Loucy (cell line): Measurements from ENCODE around the gene CAMTA1.

Experiments
- H2AFZ ChIP-seq: fragments of 200-600 bp; sonication (generic); 2 replicates; pipeline ENCODE4 v1.6.0; 2016; ENCODE audit warnings: antibody characterized with exemption, mild to moderate bottlenecking, low read length, moderate library complexity
- H3F3A ChIP-seq: fragments of 200-600 bp; 2 replicates; pipeline ENCODE4 v1.6.0; 2016; ENCODE audit warnings: antibody characterized with exemption, low read depth, mild to moderate bottlenecking
- H3K27me3 ChIP-seq: fragments of 200-600 bp; sonication (generic); 2 replicates; pipeline ENCODE4 v1.6.1; 2014; ENCODE audit warnings: low read length, mild to moderate bottlenecking; ENCODE audit not compliant: insufficient read depth, poor library complexity, severe bottlenecking
- H3K36me3 ChIP-seq: fragments of 200-600 bp; sonication (generic); 2 replicates; pipeline ENCODE4 v1.6.1; 2016; ENCODE audit warnings: low read length; ENCODE audit not compliant: insufficient read depth
- H3K4me1 ChIP-seq: fragments of 200-600 bp; sonication (generic); 2 replicates; pipeline ENCODE4 v1.5.1; 2014; ENCODE audit warnings: low read length, mild to moderate bottlenecking; ENCODE audit not compliant: insufficient read depth, poor library complexity, severe bottlenecking
- H3K4me2 ChIP-seq: fragments of 200-600 bp; sonication (generic); 2 replicates; pipeline ENCODE4 v1.6.0; 2014; ENCODE audit warnings: antibody characterized with exemption, low read length, low read depth, mild to moderate bottlenecking; ENCODE audit not compliant: poor library complexity, severe bottlenecking
- H3K4me3 ChIP-seq: fragments of 200-600 bp; sonication (generic); 2 replicates; pipeline ENCODE4 v1.5.1; 2014; ENCODE audit warnings: low read length, mild to moderate bottlenecking, mixed read lengths; ENCODE audit not compliant: poor library complexity, severe bottlenecking
- H3K79me2 ChIP-seq: fragments of 200-600 bp; sonication (generic); 2 replicates; pipeline ENCODE4 v1.6.1; 2014; ENCODE audit warnings: low read length; ENCODE audit not compliant: insufficient read depth
- H3K9ac ChIP-seq: fragments of 200-600 bp; sonication (generic); 2 replicates; pipeline ENCODE4 v1.6.0; 2014; ENCODE audit warnings: mild to moderate bottlenecking, low read depth, low read length, moderate library complexity; ENCODE audit not compliant: poor library complexity, severe bottlenecking
- H3K9me2 ChIP-seq: fragments of 200-600 bp; sonication (generic); replicated peaks from 2 replicates; pipeline ENCODE4 v1.6.1; 2016; ENCODE audit warnings: low read depth, low read length, mixed read lengths
- H3K9me3 ChIP-seq: fragments of 200-600 bp; sonication (generic); 2 replicates; pipeline ENCODE4 v1.6.1; 2014; ENCODE audit warnings: mild to moderate bottlenecking, antibody characterized with exemption, low read length, low read depth; ENCODE audit not compliant: insufficient read depth
- H4K20me1 ChIP-seq: fragments of 200-600 bp; sonication (generic); 2 replicates; pipeline ENCODE4 v1.6.0; 2014; ENCODE audit warnings: antibody characterized with exemption, low read length, mild to moderate bottlenecking; ENCODE audit not compliant: insufficient read depth, poor library complexity, severe bottlenecking
- EZH2phosphoT487 ChIP-seq: fragments of 200-600 bp; IDR thresholded peaks from 2 replicates; pipeline ENCODE4 v1.6.1; 2018; ENCODE audit warnings: antibody characterized with exemption, mild to moderate bottlenecking, moderate library complexity, borderline replicate concordance
- TF ChIP-seq, protein P1 (sequence below): fragments of 200-600 bp; sonication (generic); conservative IDR thresholded peaks from 2 replicates; pipeline ENCODE4 v1.5.1; 2014; ENCODE audit warnings: mild to moderate bottlenecking, antibody characterized with exemption, low read length

Gene CAMTA1

DNA sequence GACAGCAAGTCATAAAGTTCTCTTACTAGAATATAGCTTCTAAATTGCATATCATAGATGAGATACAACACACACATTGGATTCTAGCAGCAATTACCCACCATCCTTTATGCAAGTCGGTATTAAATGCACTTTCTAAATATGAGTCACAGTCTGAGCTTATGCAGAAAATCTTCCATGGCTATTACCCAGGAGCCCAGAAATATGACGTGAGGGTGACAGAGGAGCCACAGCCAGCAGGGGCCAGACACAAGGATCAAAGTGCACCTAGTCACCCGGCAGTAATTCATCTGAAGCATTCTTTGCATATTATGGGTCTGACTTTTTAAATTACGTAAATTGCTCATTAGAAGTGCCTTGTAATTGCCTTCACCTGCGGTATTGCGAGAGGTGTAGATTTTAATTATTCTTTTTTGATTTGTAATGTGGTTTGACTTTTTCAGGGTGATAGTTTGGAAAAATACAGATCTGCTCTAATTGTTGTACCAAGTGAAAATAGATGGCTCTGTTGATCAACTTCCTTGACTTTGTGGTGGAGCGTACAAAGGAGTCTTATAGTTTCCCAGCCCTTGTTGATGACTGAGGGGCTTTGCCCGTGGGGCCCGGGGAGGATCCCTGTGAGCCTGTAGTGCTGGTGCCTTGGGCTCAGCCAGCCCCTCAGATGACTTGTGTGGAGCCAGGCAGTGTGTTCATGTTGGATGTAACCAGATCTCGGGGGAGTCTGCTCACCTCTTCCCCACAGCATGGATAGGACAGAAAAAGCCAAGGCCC, 515.8 kb downstream of the CAMTA1 start:
- Histone ChIP-seq H3K9me3 (0 out of 2 replicates have a peak, but pooled peaks cover 3% of the 10 kb centered on the region), H3K27me3 (no peaks in the 10 kb centered on the region), H3K4me3 (no peak overlapping the region), H3K4me2 (no peak overlapping the region), H2AFZ (no peak overlapping the region), H3K9me2 (no peaks in the 10 kb centered on the region), H3K36me3 (no peaks in the 10 kb centered on the region), H3K4me1 (no peaks in the 10 kb centered on the region), H3K79me2 (no peaks in the 10 kb centered on the region), H3F3A (no peaks in the 10 kb centered on the region), H4K20me1 (no peaks in the 10 kb centered on the region), H3K9ac (no peak overlapping the region)
- TF ChIP-seq EZH2phosphoT487, result no peak
- TF ChIP-seq, protein P1, sequence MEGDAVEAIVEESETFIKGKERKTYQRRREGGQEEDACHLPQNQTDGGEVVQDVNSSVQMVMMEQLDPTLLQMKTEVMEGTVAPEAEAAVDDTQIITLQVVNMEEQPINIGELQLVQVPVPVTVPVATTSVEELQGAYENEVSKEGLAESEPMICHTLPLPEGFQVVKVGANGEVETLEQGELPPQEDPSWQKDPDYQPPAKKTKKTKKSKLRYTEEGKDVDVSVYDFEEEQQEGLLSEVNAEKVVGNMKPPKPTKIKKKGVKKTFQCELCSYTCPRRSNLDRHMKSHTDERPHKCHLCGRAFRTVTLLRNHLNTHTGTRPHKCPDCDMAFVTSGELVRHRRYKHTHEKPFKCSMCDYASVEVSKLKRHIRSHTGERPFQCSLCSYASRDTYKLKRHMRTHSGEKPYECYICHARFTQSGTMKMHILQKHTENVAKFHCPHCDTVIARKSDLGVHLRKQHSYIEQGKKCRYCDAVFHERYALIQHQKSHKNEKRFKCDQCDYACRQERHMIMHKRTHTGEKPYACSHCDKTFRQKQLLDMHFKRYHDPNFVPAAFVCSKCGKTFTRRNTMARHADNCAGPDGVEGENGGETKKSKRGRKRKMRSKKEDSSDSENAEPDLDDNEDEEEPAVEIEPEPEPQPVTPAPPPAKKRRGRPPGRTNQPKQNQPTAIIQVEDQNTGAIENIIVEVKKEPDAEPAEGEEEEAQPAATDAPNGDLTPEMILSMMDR, result no peak

DNA sequence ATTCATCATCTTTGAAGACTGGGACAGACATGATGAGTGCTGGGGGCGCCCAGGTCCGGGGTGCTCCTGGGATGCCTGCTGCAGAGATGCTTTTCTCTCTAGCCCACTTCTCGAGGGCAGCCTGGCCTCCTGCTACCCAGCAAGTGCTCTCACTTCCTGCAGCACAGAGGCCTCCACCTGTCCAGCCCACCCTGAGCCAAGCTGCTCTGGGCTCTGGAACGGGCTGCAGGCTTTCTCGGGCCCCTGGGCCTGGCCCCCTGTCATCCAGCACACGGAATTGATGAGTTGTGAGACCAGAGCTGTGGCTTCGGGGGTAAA, 516.4 kb downstream of the CAMTA1 start:
- Histone ChIP-seq H3F3A (no peaks in the 10 kb centered on the region), H2AFZ (no peak overlapping the region), H3K9me2 (no peaks in the 10 kb centered on the region), H3K9me3 (no peaks in the 10 kb centered on the region), H3K27me3 (no peaks in the 10 kb centered on the region), H3K4me1 (no peaks in the 10 kb centered on the region), H3K79me2 (no peaks in the 10 kb centered on the region), H3K36me3 (no peaks in the 10 kb centered on the region), H3K4me3 (no peak overlapping the region), H3K4me2 (no peak overlapping the region), H4K20me1 (no peaks in the 10 kb centered on the region), H3K9ac (no peak overlapping the region)
- TF ChIP-seq, protein P1, result no peak
- TF ChIP-seq EZH2phosphoT487, result no peak

DNA sequence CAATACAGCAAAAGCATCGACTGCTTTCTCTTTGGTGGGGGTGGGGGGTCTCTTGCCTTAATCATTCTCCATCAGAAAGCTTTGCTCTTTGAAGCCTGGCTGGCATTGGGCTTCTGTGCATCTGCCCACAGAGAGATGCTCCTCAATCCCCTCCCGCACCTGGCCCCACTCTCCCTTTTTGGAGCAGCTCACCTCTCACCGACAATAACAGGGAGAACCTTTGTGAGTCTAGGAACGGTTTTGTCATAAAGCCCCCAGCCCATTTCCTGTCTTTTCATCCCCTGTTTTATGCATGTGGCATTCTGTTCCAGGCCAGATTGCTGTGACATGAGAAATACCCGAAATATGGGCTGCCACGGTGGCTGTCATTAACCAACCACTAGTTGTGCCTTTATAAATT, 516.9 kb downstream of the CAMTA1 start:
- H3K4me2 ChIP-seq, result no peak overlapping the region
- H3K9me2 ChIP-seq, result no peaks in the 10 kb centered on the region
- H3F3A ChIP-seq, result no peaks in the 10 kb centered on the region
- H3K4me3 ChIP-seq, result no peak overlapping the region
- H3K9me3 ChIP-seq, result no peaks in the 10 kb centered on the region
- no peaks in the 10 kb centered on the region for H3K27me3 ChIP-seq
- no peak overlapping the region for H2AFZ ChIP-seq
- no peaks in the 10 kb centered on the region for H3K4me1 ChIP-seq
- H4K20me1 ChIP-seq, result no peaks in the 10 kb centered on the region
- TF ChIP-seq EZH2phosphoT487, result no peak
- TF ChIP-seq, protein P1, result no peak
- no peaks in the 10 kb centered on the region for H3K79me2 ChIP-seq
- H3K9ac ChIP-seq, result no peak overlapping the region
- no peaks in the 10 kb centered on the region for H3K36me3 ChIP-seq
